HCT116 (cell line): ENCODE measurements around the gene IGFBP7. TPM values are rescaled to one million over a fixed set of nuclear protein-coding genes. Genes with fewer than 3 reads are reported as not detected.

Experiments
- ATAC-seq: fragments of 200-7000 bp; cut with Tn5 transposase; 2 replicates; pipeline ENCODE4 v1.9.1; 2020; ENCODE audit warnings: mild to moderate bottlenecking, moderate library complexity
- BruUV-seq: library from RNA; stranded (reverse); fragments of 400-500 nt; replicated peaks from 2 replicates; lab custom pipeline; 2021; lab: Mats Ljungman, UMichigan
- CTCF ChIA-PET: fragments of 300-600 bp; sonication (Branson Sonifier 250); formaldehyde crosslinking; loops from one replicate; lab custom pipeline; 2021; ENCODE audit warnings: antibody characterized with exemption; lab: Charles Lee
- POLR2A ChIA-PET: fragments of 300-600, 350-600 bp; sonication (Branson Sonifier 250); formaldehyde crosslinking; loops from one replicate; lab custom pipeline; 2021; ENCODE audit warnings: antibody characterized with exemption; lab: Charles Lee
- RAD21 ChIA-PET, 2 experiments: fragments of 300-600 bp; sonication (Branson Sonifier 250); formaldehyde crosslinking; loops; one replicate each; lab custom pipeline; 2023; ENCODE audit warnings: low total read pairs in 2 of 2; ENCODE audit not compliant: uncharacterized antibody in 2 of 2, unreplicated experiment in 2 of 2, low non-redundant PET in 1 of 2; lab: Charles Lee
- DNase-seq: peaks from one replicate; pipeline ENCODE4 v3.0.0-alpha.2; 2010; ENCODE audit warnings: low read depth, low spot score
- H2AFZ ChIP-seq: fragments of 200-600 bp; shearing (Covaris generic), sonication (generic); 2 replicates; pipeline ENCODE4 v1.6.1; 2017; ENCODE audit warnings: low read depth, mixed run types, mixed read lengths, antibody characterized with exemption, low read length; ENCODE audit not compliant: poor library complexity, severe bottlenecking
- H3K27ac ChIP-seq: 2 replicates; pipeline ENCODE4 v1.5.1; 2012; ENCODE audit warnings: low read depth, low read length
- H3K27me3 ChIP-seq: fragments of 200-600 bp; sonication (generic); 2 replicates; pipeline ENCODE4 v1.6.1; 2016; ENCODE audit warnings: mixed run types, low read length, mixed read lengths; ENCODE audit not compliant: insufficient read depth
- H3K36me3 ChIP-seq, 2 experiments: fragments of 200-500 bp in 1 of 2; fragments of 200-600 bp in 1 of 2; sonication (Bioruptor generic) in 1 of 2; sonication (generic) in 1 of 2; 2 replicates each; pipeline versions ENCODE4 v1.5.1 to v1.6.1; 2014 to 2016; ENCODE audit warnings: low read length in 2 of 2, inconsistent platforms in 1 of 2, mixed read lengths in 1 of 2, mixed run types in 1 of 2; ENCODE audit not compliant: insufficient read depth in 2 of 2, control insufficient read depth in 1 of 2
- H3K4me1 ChIP-seq, 2 experiments: fragments of 200-600 bp in 1 of 2; sonication (generic) in 1 of 2; 2 replicates each; pipeline versions ENCODE4 v1.5.1 to v1.6.1; 2012 to 2017; ENCODE audit warnings: low read length in 2 of 2, inconsistent platforms in 1 of 2, mild to moderate bottlenecking in 1 of 2, mixed read lengths in 1 of 2, mixed run types in 1 of 2, moderate library complexity in 1 of 2; ENCODE audit not compliant: insufficient read depth in 2 of 2, control insufficient read depth in 1 of 2
- H3K4me2 ChIP-seq: fragments of 200-600 bp; sonication (generic); 2 replicates; pipeline ENCODE4 v1.6.1; 2017; ENCODE audit warnings: mixed run types, low read length, mixed read lengths
- H3K4me3 ChIP-seq, 2 experiments: fragments of 200-600 bp in 1 of 2; sonication (generic) in 1 of 2; replicated peaks in 1 of 2; 2 replicates each; pipeline ENCODE4 v1.5.1; 2011 to 2016; ENCODE audit warnings: low read length in 2 of 2, control low read depth in 1 of 2, low read depth in 1 of 2, mild to moderate bottlenecking in 1 of 2, mixed read lengths in 1 of 2, mixed run types in 1 of 2
- H3K79me2 ChIP-seq: fragments of 200-600 bp; sonication (generic); 2 replicates; pipeline ENCODE4 v1.6.1; 2017; ENCODE audit warnings: mild to moderate bottlenecking, mixed run types, low read length, moderate library complexity, mixed read lengths; ENCODE audit not compliant: insufficient read depth
- H3K9ac ChIP-seq: fragments of 200-600 bp; sonication (generic); 2 replicates; pipeline ENCODE4 v1.6.1; 2016; ENCODE audit warnings: low read length, mixed read lengths
- H3K9me2 ChIP-seq: fragments of 200-600 bp; sonication (generic), shearing (Covaris generic); 2 replicates; pipeline ENCODE4 v1.6.1; 2017; ENCODE audit warnings: mixed run types, mild to moderate bottlenecking, moderate library complexity; ENCODE audit not compliant: insufficient read depth
- H3K9me3 ChIP-seq, 2 experiments: fragments of 200-500 bp in 1 of 2; fragments of 200-600 bp in 1 of 2; sonication (Bioruptor generic) in 1 of 2; sonication (generic) in 1 of 2; 2 replicates each; pipeline ENCODE4 v1.6.1; 2014 to 2017; ENCODE audit warnings: low read length in 2 of 2, mixed read lengths in 2 of 2, inconsistent platforms in 1 of 2, low read depth in 1 of 2, mild to moderate bottlenecking in 1 of 2, mixed run types in 1 of 2, moderate library complexity in 1 of 2; ENCODE audit not compliant: control insufficient read depth in 1 of 2, insufficient read depth in 1 of 2
- H4K20me1 ChIP-seq: fragments of 200-600 bp; sonication (generic), shearing (Covaris generic); 2 replicates; pipeline ENCODE4 v1.6.1; 2017; ENCODE audit warnings: mixed run types, mild to moderate bottlenecking, moderate library complexity; ENCODE audit not compliant: insufficient read depth
- CBX3 ChIP-seq: IDR thresholded peaks from 2 replicates; pipeline ENCODE4 v1.6.1; 2012; ENCODE audit warnings: low read depth
- ELF1 ChIP-seq: IDR thresholded peaks from 2 replicates; pipeline ENCODE4 v1.6.1; 2012; ENCODE audit warnings: low read depth, borderline replicate concordance
- FOSL1 ChIP-seq: IDR thresholded peaks from 2 replicates; pipeline ENCODE4 v1.6.1; 2012; ENCODE audit warnings: low read depth
- JUND ChIP-seq: IDR thresholded peaks from 2 replicates; pipeline ENCODE4 v1.6.1; 2012
- MAX ChIP-seq: IDR thresholded peaks from 2 replicates; pipeline ENCODE4 v1.6.1; 2012
- POLR2A ChIP-seq: IDR thresholded peaks from 2 replicates; pipeline ENCODE4 v1.7.0; 2011; ENCODE audit warnings: borderline replicate concordance; ENCODE audit not compliant: insufficient read depth, insufficient read length; ENCODE audit errors: extremely low read depth
- POLR2AphosphoS5 ChIP-seq: IDR thresholded peaks from 2 replicates; pipeline ENCODE4 v1.6.1; 2011; ENCODE audit warnings: mild to moderate bottlenecking, low read depth, low read length, moderate library complexity
- RAD21 ChIP-seq: IDR thresholded peaks from 2 replicates; pipeline ENCODE4 v1.6.1; 2012; ENCODE audit warnings: low read depth, mild to moderate bottlenecking
- SIN3A ChIP-seq: IDR thresholded peaks from 2 replicates; pipeline ENCODE4 v1.6.1; 2012; ENCODE audit warnings: low read depth
- SRF ChIP-seq: IDR thresholded peaks from 2 replicates; pipeline ENCODE4 v1.6.1; 2012; ENCODE audit warnings: low read depth
- TCF7L2 ChIP-seq: IDR thresholded peaks from 2 replicates; pipeline ENCODE4 v1.7.0; 2011; ENCODE audit warnings: borderline replicate concordance, inconsistent platforms; ENCODE audit not compliant: insufficient read depth, insufficient read length; ENCODE audit errors: extremely low read depth
- YY1 ChIP-seq: IDR thresholded peaks from 2 replicates; pipeline ENCODE4 v1.6.1; 2011; ENCODE audit warnings: low read length, low read depth, moderate library complexity, mild to moderate bottlenecking; ENCODE audit not compliant: insufficient replicate concordance; ENCODE audit errors: extremely low read depth
- ZBTB33 ChIP-seq: IDR thresholded peaks from 2 replicates; pipeline ENCODE4 v1.6.1; 2011; ENCODE audit warnings: mild to moderate bottlenecking, low read length, moderate library complexity; ENCODE audit not compliant: insufficient replicate concordance; ENCODE audit errors: extremely low read depth
- ZNF274 ChIP-seq: fragments of 200-500 bp; sonication (Bioruptor generic); IDR thresholded peaks from 2 replicates; pipeline ENCODE4 v1.6.1; 2014; ENCODE audit warnings: mild to moderate bottlenecking, low read depth, low read length, inconsistent platforms
- intact Hi-C: fragments of 100-400 bp; cut with micrococcal nuclease; formaldehyde crosslinking; loops from 2 replicates; pipeline ENCODE4 v1.10.0; 2022
- total RNA-seq: library from RNA; stranded (reverse); gene quantifications from one replicate; pipeline ENCODE4 v1.2.1, GENCODE V29; 2021; ENCODE audit not compliant: unreplicated experiment

The IGFBP7 gene
- total RNA-seq, 1 experiment from 2014 or later: 0.91 TPM

DNA sequence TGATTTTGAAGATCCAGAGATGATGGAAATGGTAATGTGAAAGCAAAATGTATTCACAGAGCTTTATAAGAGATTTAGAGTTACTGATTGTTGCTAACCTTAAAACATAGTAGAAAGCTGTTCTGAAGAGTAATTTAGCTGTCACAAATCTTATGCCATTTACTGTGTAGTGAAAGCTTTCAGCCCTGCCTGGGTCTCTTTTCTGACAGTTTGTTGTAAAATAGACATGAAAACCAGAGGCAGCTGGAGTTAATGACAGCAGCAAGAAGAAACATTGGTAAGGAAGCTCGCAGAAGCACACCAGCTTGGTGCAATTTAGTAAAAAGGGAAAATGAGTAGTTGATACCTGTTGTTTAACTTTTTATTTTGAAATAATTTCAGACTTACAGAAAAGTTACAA lies 110.4 kb downstream of the IGFBP7 start:
- no peak overlapping the region for H3K9ac ChIP-seq
- POLR2A ChIA-PET: no interaction called here
- H3K27ac ChIP-seq: no peak overlapping the region
- H2AFZ ChIP-seq: no peak overlapping the region
- no peak overlapping the region for H3K4me3 ChIP-seq
- H3K4me2 ChIP-seq: no peak overlapping the region
- H3K36me3 ChIP-seq: peaks cover 33 to 47% of the 10 kb centered on the region in 2 experiments
- no peaks in the 10 kb centered on the region for H3K9me2 ChIP-seq
- DNase-seq: no peak
- TF ChIP-seq YY1 (no peak), POLR2AphosphoS5 (no peak), SIN3A (no peak), MAX (no peak), ZNF274 (no peak), JUND (no peak), ELF1 (no peak), TCF7L2 (no peak), FOSL1 (no peak), RAD21 (no peak), SRF (no peak), CBX3 (no peak), POLR2A (no peak), ZBTB33 (no peak)
- no peaks in the 10 kb centered on the region for H3K9me3 ChIP-seq
- CTCF ChIA-PET: no interaction called here
- no peaks in the 10 kb centered on the region for H3K4me1 ChIP-seq
- no peaks in the 10 kb centered on the region; the same call in 1 of the 2 replicates for H4K20me1 ChIP-seq
- no peaks in the 10 kb centered on the region for H3K27me3 ChIP-seq
- RAD21 ChIA-PET: no interaction called here
- no peak for ATAC-seq
- H3K79me2 ChIP-seq: peaks cover 46% of the 10 kb centered on the region
- BruUV-seq: no TSS peak
- intact Hi-C loops: no loop called here
